ENCODE measurements around the gene ETHE1. TPM values are rescaled to one million over a fixed set of nuclear protein-coding genes. Genes with fewer than 3 reads are reported as not detected.
A peak's percentile ranks its signal among the peaks of the same experiment; 100 is the strongest.

ETHE1 gene
- total RNA-seq, 1 donor from 2014 or later: 42.9 TPM

- peaks cover 19% of the 10 kb centered on the region for H3K36me3 Mint-ChIP-seq (ENCODE audit: low read depth, unreplicated experiment)
- peaks cover 16% of the 10 kb centered on the region for H3K4me1 Mint-ChIP-seq (ENCODE audit: unreplicated experiment)
- H3K9me3 Mint-ChIP-seq (ENCODE audit: unreplicated experiment): no peaks in the 10 kb centered on the region
- peaks cover 10% of the 10 kb centered on the region for H3K27me3 Mint-ChIP-seq (ENCODE audit: unreplicated experiment)
- H3K27ac Mint-ChIP-seq (ENCODE audit: unreplicated experiment): peak within 1 kb of the TSS; percentile 57
- DNase-seq (ENCODE audit: low spot score): no peak
- H3K4me3 Mint-ChIP-seq (ENCODE audit: unreplicated experiment): peak within 1 kb of the TSS; percentile 90
- TF ChIP-seq, protein P1, sequence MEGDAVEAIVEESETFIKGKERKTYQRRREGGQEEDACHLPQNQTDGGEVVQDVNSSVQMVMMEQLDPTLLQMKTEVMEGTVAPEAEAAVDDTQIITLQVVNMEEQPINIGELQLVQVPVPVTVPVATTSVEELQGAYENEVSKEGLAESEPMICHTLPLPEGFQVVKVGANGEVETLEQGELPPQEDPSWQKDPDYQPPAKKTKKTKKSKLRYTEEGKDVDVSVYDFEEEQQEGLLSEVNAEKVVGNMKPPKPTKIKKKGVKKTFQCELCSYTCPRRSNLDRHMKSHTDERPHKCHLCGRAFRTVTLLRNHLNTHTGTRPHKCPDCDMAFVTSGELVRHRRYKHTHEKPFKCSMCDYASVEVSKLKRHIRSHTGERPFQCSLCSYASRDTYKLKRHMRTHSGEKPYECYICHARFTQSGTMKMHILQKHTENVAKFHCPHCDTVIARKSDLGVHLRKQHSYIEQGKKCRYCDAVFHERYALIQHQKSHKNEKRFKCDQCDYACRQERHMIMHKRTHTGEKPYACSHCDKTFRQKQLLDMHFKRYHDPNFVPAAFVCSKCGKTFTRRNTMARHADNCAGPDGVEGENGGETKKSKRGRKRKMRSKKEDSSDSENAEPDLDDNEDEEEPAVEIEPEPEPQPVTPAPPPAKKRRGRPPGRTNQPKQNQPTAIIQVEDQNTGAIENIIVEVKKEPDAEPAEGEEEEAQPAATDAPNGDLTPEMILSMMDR (IDR thresholded peaks at IDR 0.05; ENCODE audit: unreplicated experiment): no peak
Observed at GRCh38 chr19:43504426-43505185, 22.4 kb downstream of the ETHE1 start, which contains the start of gene PHLDB3. TSS of gene PHLDB3 (minus strand) at chr19:43504746. CDS start at chr19:43504118, 628 bp downstream.

- peaks cover 24% of the 10 kb centered on the region for H3K36me3 Mint-ChIP-seq (ENCODE audit: low read depth, unreplicated experiment)
- peaks cover 19% of the 10 kb centered on the region for H3K4me1 Mint-ChIP-seq (ENCODE audit: unreplicated experiment)
- TF ChIP-seq, protein P1 (IDR thresholded peaks at IDR 0.05; ENCODE audit: unreplicated experiment): peak; percentile 21
- H3K27me3 Mint-ChIP-seq (ENCODE audit: unreplicated experiment): peaks cover 10% of the 10 kb centered on the region
- peak overlapping the region; percentile 57 for H3K27ac Mint-ChIP-seq (ENCODE audit: unreplicated experiment)
- H3K4me3 Mint-ChIP-seq (ENCODE audit: unreplicated experiment): peak overlapping the region; percentile 90
- no peaks in the 10 kb centered on the region for H3K9me3 Mint-ChIP-seq (ENCODE audit: unreplicated experiment)
- DNase-seq (ENCODE audit: low spot score): peak; percentile 94
Observed at GRCh38 chr19:43503501-43504425, 23.2 kb downstream of the ETHE1 start.

DNA sequence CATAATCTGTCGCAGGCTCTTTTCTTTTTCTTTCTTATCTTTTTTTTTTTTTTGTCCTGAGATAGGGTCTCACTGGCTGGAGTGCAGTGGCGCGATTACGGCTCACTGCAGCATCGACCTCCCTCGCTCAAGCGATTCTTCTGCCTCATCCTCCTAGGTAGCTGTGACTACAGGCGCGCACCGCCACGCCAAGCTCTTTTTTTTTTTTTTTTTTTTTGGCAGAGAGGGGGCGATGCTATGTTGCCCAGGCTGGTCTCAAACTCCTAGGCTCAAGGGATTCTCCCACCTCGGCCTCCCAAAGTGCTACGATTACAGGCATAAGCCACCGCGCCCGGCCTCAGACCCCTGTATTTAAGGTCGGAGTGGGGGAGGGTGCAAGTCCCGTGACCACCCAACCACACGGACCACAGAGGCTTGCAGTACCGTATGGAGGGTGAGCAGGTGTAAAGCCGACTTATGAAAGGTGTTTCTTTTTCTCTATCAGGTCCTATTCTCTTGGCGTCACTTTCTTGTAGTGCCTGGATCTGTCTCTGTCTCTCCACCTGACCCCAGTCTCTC, 24.5 kb downstream of the ETHE1 start:
- Mint-ChIP-seq H3K27me3 (ENCODE audit: unreplicated experiment) (peaks cover 12% of the 10 kb centered on the region), H3K4me3 (ENCODE audit: unreplicated experiment) (peak overlapping the region; percentile 2), H3K27ac (ENCODE audit: unreplicated experiment) (no peak overlapping the region)

DNA sequence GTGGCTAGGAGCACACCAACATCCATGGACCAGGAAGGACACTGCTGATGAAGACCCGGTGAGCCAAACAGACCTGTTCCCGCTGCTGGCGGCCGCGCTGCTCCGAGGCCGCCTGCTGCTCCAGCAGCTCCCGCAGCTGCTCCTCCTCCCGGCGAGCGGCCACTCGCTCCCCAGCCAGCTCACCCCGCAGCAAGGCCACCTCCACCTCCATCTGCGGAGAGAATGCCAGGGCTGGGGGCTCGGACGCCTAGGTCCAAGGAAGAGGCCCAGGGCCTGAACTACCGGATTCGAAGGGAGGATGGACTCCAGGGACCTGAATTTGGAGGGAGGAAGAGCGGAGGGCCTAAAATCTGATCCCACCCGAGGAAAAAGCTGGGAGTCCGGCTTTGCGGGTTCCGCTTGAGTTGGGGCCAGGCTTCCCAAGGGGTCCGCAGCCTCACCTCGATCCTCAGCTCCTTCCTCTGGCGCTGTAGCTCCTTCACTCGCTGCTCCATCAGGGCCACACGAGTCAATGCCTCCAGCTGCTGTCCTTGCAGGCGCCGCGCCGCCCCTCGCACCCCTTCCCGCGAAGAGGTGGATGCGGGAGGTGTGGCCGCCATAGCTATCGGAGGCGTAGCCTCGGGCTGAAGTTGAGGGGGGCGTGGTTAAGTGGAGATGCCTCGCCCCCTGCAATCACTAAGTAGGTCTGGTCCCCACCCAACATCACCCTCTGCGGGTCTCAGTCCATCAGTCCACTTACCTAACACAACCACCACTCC, 25.2 kb downstream of the ETHE1 start:
- Mint-ChIP-seq H3K4me3 (ENCODE audit: unreplicated experiment) (no peak overlapping the region), H3K4me1 (ENCODE audit: unreplicated experiment) (peaks cover 24% of the 10 kb centered on the region)
- DNase-seq (ENCODE audit: low spot score): peak; percentile 17

More for the DNA sequence above, 24.5 kb downstream of the ETHE1 start:
- Mint-ChIP-seq H3K4me1 (ENCODE audit: unreplicated experiment) (peaks cover 24% of the 10 kb centered on the region), H3K9me3 (ENCODE audit: unreplicated experiment) (no peaks in the 10 kb centered on the region), H3K36me3 (ENCODE audit: low read depth, unreplicated experiment) (peaks cover 32% of the 10 kb centered on the region)
- TF ChIP-seq, protein P1 (IDR thresholded peaks at IDR 0.05; ENCODE audit: unreplicated experiment): no peak
- DNase-seq (ENCODE audit: low spot score): no peak

More for the DNA sequence above, 25.2 kb downstream of the ETHE1 start:
- Mint-ChIP-seq H3K36me3 (ENCODE audit: low read depth, unreplicated experiment) (peaks cover 34% of the 10 kb centered on the region), H3K9me3 (ENCODE audit: unreplicated experiment) (no peaks in the 10 kb centered on the region), H3K27ac (ENCODE audit: unreplicated experiment) (no peak overlapping the region), H3K27me3 (ENCODE audit: unreplicated experiment) (peaks cover 14% of the 10 kb centered on the region)
- TF ChIP-seq, protein P1 (IDR thresholded peaks at IDR 0.05; ENCODE audit: unreplicated experiment): no peak

Measured in endothelial cell (in vitro differentiated cells).